CD4-positive, alpha-beta memory T cell (primary cell): Measurements from ENCODE around the gene CACNA2D4. TPM values are rescaled to one million over a fixed set of nuclear protein-coding genes. Genes with fewer than 3 reads are reported as not detected.

Source experiments
- CTCF ChIA-PET: fragments of 350-600 bp; sonication (Branson Sonifier 250); formaldehyde crosslinking; loops from one replicate; lab custom pipeline; 2021; ENCODE audit warnings: inconsistent platforms; ENCODE audit not compliant: partially characterized antibody; lab: Charles Lee
- POLR2A ChIA-PET: fragments of 350-600 bp; sonication (Branson Sonifier 250); formaldehyde crosslinking; loops from one replicate; lab custom pipeline; 2021; ENCODE audit not compliant: partially characterized antibody; lab: Charles Lee
- DNase-seq, 5 donors: peaks; one replicate each; pipeline versions ENCODE4 v3.0.0 to v3.0.0-alpha.2; 2020 to 2022; ENCODE audit warnings: mixed read lengths in 1 of 5
- H3K27ac ChIP-seq: one replicate; pipeline ENCODE4 v1.7.0; 2013; ENCODE audit warnings: low read depth, low read length
- H3K27me3 ChIP-seq: 2 replicates; pipeline ENCODE4 v1.7.0; 2013; ENCODE audit warnings: mild to moderate bottlenecking, low read length, moderate library complexity; ENCODE audit not compliant: insufficient read depth
- H3K36me3 ChIP-seq: 2 replicates; pipeline ENCODE4 v1.7.0; 2013; ENCODE audit warnings: mild to moderate bottlenecking, low read length, moderate library complexity; ENCODE audit not compliant: insufficient read depth
- H3K4me1 ChIP-seq: 2 replicates; pipeline ENCODE4 v1.7.0; 2013; ENCODE audit warnings: mild to moderate bottlenecking, low read length, moderate library complexity; ENCODE audit not compliant: insufficient read depth
- H3K4me3 ChIP-seq, 2 donors: one replicate each; pipeline ENCODE4 v1.7.0; 2013; ENCODE audit warnings: low read length in 2 of 2, mild to moderate bottlenecking in 1 of 2
- H3K9me3 ChIP-seq, 2 donors: one replicate each; pipeline ENCODE4 v1.7.0; 2013; ENCODE audit warnings: low read length in 2 of 2, control low read depth in 1 of 2; ENCODE audit not compliant: control insufficient read depth in 1 of 2
- H3K27ac Mint-ChIP-seq, 7 donors: one replicate each; pipeline ENCODE4 v1.8.0; 2020 to 2021; ENCODE audit warnings: mixed read lengths in 7 of 7, mild to moderate bottlenecking in 6 of 7, inconsistent platforms in 3 of 7, moderate library complexity in 3 of 7
- H3K27me3 Mint-ChIP-seq, 2 donors: one replicate each; pipeline ENCODE4 v1.8.0; 2020 to 2021; ENCODE audit warnings: mixed read lengths in 2 of 2
- H3K36me3 Mint-ChIP-seq, 2 donors: one replicate each; pipeline ENCODE4 v1.8.0; 2020 to 2021; ENCODE audit warnings: mixed read lengths in 2 of 2, inconsistent platforms in 1 of 2, mild to moderate bottlenecking in 1 of 2
- H3K4me1 Mint-ChIP-seq, 4 donors: one replicate each; pipeline ENCODE4 v1.8.0; 2020 to 2021; ENCODE audit warnings: mixed read lengths in 4 of 4, mild to moderate bottlenecking in 1 of 4
- H3K4me3 Mint-ChIP-seq, 8 donors: one replicate each; pipeline ENCODE4 v1.8.0; 2020 to 2021; ENCODE audit warnings: mixed read lengths in 8 of 8, mild to moderate bottlenecking in 7 of 8, moderate library complexity in 6 of 8, inconsistent platforms in 3 of 8
- H3K9me3 Mint-ChIP-seq, 8 donors: one replicate each; pipeline ENCODE4 v1.8.0; 2020 to 2021; ENCODE audit warnings: mixed read lengths in 8 of 8, mild to moderate bottlenecking in 5 of 8, inconsistent platforms in 3 of 8, moderate library complexity in 1 of 8
- intact Hi-C: fragments of 100-400 bp; cut with micrococcal nuclease; formaldehyde crosslinking; loops from one replicate; pipeline ENCODE4 v1.15.1; 2023
- polyA plus RNA-seq, 2 donors: library from polyadenylated mRNA; unstranded; fragments of 300-500 nt; fragmentation: Illumina TruSeq; gene quantifications; one replicate each; pipeline ENCODE4 v1.2.3, GENCODE V29; 2021
- total RNA-seq, 2 experiments: library from RNA; stranded (reverse); gene quantifications; one replicate each; pipeline ENCODE4 v1.2.3, GENCODE V29; 2021

The CACNA2D4 gene
- total and polyA plus RNA-seq, 4 experiments from 2014 or later: 12.4 to 19.2 (median 14.6) TPM

DNA sequence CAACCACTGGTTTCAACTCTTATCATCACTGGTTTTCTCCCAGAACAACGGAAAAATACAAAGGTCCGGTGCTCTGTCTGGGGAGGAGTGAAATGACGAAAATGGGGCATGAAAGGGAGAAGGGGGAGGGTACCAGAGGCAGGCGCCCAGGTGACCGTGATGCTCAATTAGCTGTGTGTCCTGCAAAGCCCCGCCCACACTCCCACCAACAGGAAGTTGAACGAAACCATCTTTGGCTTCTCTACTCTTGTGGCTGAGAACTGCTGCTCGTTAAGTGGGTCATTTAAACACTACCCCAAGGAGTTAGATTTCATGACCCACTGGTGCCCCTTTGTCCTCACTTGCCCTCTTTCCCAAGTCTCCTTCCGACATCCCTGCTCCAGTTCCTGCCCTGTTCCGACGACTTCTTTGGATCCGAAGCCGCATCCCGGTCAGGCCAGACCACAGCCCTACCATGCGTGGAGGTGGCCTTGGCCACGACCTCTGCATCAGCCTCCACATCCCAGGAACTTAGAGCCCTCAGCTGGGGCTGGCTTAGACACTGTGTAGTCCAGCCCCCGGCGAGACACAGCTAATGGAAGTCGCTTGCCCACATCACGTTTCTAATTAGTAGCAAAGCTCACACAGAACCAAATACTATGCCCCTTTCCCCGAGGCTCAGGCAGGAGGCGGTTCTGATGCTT lies 109.5 kb downstream of the CACNA2D4 start:
- intact Hi-C loops: no loop called here
- peak overlapping the region in 4 of 8 donors; percentile 6 to 68 (median 41) for H3K4me3 Mint-ChIP-seq

DNA sequence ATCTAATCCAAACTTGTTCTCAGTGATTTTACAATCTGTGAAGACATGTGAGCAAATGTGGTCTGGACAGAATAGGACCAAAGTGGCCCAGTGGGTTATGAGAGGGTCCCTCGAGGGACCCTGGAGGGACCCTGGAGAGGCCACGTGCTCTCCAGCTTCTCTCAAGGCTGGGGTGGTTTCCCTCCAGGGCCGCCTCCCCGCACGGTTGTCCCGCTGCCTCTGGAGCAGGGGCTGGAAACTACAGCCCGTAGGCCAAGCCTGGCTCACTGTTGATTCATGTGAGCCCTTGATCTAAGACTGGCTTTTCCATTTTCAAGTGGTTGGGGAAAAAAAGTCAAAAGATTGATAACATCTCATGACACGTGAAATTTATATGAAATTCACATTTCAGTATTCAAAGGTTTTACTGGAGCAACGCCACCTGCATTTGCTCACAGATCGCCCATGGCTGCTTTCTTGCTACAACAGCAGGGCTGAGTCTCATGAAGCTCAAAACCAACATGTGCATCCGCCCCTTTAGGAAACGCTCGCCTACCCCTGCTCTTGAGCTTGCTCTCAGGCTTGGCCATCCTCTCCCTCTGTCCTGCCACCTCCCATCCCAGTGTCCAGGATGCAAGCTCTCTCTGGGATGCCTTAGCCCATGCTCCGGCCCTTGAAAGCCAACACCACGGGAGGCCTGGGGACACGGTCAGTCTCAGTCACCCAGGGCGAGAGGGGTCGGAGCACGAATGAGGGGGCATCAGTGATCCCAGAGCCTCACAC lies 110.2 kb downstream of the CACNA2D4 start:
- no peaks in the 10 kb centered on the region for H3K27me3 Mint-ChIP-seq
- Histone ChIP-seq H3K27me3 (no peaks in the 10 kb centered on the region), H3K36me3 (no peaks in the 10 kb centered on the region), H3K9me3 (no peaks in the 10 kb centered on the region), H3K4me1 (peaks cover 37% of the 10 kb centered on the region), H3K27ac (no peak overlapping the region), H3K4me3 (no peak overlapping the region)
- POLR2A ChIA-PET: interaction anchor here (0.9 to 2.3 kb wide), 2 partner anchors 10 to 107 kb away, joined by 3 to 9 read pairs; no protein-coding TSS in a partner anchor
- H3K4me3 Mint-ChIP-seq: peak overlapping the region in 3 of 8 donors; percentile 7 to 68 (median 28)
- CTCF ChIA-PET: interaction anchor here (0.5 to 1.0 kb wide), 2 partner anchors 131 to 179 kb away, joined by 3 to 5 read pairs; no protein-coding TSS in a partner anchor
- H3K9me3 Mint-ChIP-seq: peaks cover 0 to 2% (median 0%) of the 10 kb centered on the region in 8 donors
- peak overlapping the region in 3 of 7 donors; percentile 32 to 76 (median 64) for H3K27ac Mint-ChIP-seq
- intact Hi-C loops: no loop called here
- H3K4me1 Mint-ChIP-seq: peaks cover 5 to 44% (median 20%) of the 10 kb centered on the region in 4 donors
- H3K36me3 Mint-ChIP-seq: no peaks in the 10 kb centered on the region
- DNase-seq: no peak

More for the DNA sequence above, 109.5 kb downstream of the CACNA2D4 start:
- Mint-ChIP-seq H3K9me3 (peaks cover 0 to 2% (median 0%) of the 10 kb centered on the region in 8 donors), H3K36me3 (no peaks in the 10 kb centered on the region), H3K27ac (peak overlapping the region in 5 of 7 donors; percentile 32 to 76 (median 61)), H3K4me1 (peaks cover 5 to 44% (median 20%) of the 10 kb centered on the region in 4 donors), H3K27me3 (no peaks in the 10 kb centered on the region)
- Histone ChIP-seq H3K36me3 (no peaks in the 10 kb centered on the region), H3K27me3 (no peaks in the 10 kb centered on the region), H3K9me3 (no peaks in the 10 kb centered on the region), H3K4me3 (no peak overlapping the region), H3K27ac (no peak overlapping the region), H3K4me1 (peaks cover 37% of the 10 kb centered on the region)
- ChIA-PET CTCF (interaction anchor here (0.5 to 1.0 kb wide), 2 partner anchors 131 to 179 kb away, joined by 3 to 5 read pairs; no protein-coding TSS in a partner anchor), POLR2A (interaction anchor here (0.9 to 2.3 kb wide), 2 partner anchors 11 to 106 kb away, joined by 3 to 9 read pairs; no protein-coding TSS in a partner anchor)
- no peak for DNase-seq

DNA sequence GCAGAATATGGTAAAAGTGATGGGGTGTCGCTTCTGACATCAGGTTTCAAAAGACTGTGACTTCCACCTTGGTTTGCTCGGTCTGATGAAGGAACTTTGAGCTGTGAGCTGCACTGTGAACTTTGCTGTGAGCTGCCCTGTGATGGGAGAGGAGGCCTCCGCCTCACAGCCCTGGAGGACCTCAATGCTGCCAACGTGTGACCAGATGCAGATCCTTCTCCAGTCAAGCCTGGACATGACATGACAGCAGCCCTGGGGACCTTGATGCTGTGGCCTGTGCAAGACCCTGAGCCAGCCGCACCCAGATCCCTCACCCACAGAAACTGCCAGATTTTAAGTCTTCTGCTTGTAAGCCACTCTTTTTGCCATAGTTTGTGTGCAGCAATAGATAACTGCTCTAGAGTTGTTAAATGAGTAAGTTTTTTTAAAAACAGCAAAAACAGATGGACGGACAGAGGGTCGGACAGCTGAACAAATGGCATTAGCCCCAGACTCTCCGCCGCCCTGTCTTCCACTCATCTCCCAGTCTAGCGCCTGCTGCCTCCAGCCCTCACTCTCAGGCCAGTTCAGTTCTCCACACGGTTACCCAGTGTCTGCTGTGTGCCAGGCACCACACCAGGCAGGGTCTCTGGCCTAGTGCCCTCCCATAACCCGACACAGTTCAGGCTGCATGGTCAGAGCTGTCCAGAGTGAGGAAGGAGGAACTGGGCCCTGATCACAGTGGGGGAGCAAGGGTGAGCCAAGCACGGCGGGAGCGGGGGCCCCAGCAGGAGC lies 111.2 kb downstream of the CACNA2D4 start:
- Mint-ChIP-seq H3K4me1 (peaks cover 5 to 35% (median 20%) of the 10 kb centered on the region in 4 donors), H3K27ac (peak overlapping the region in 3 of 7 donors; percentile 27 to 75 (median 29))
- CTCF ChIA-PET: interaction anchor here (1.6 to 2.6 kb wide), 2 partner anchors 133 to 227 kb away, joined by 3 to 14 read pairs; no protein-coding TSS in a partner anchor

DNA sequence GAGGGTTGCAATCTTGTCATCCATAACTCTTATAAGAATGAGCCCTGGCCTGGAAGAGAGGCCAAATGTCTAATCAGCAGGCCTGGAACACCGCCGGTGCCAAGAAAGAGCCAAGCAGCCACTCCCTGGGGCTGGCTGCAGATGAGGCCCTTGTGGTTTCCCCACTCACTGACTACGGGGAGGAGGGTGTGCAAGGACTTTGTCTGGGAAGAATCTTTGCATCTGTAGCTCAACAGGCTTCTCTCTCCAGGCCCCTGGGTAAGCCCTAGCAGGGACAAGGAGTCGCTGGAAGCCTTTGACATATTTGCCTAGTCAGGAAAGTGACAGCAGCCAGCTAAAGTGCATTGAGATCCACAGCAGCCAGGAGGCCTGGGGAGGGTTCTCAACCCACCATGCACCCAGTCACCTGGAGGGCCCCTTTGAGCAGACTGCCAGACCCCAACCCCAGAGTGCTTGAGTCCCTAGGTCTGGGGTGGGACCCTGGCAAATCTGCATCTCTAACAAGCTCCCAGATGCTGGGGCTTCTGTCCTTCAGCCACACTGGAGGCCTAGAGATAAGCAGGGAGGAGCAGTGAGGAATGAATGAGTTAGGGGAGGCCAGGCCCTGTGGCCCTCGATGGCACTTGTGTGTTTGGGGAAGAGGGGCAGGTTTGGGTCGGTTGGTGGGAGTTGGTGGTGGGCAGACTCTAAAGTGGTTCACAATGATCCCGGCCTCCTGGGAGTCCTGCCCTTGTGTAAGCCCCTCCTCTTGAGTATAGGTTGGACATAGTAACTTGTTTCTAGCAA lies 112.0 kb downstream of the CACNA2D4 start:
- POLR2A ChIA-PET: no interaction called here

More for the DNA sequence above, 111.2 kb downstream of the CACNA2D4 start:
- H3K9me3 Mint-ChIP-seq: peaks cover 0 to 2% (median 0%) of the 10 kb centered on the region in 8 donors
- Histone ChIP-seq H3K27me3 (no peaks in the 10 kb centered on the region), H3K36me3 (no peaks in the 10 kb centered on the region), H3K4me1 (peaks cover 36% of the 10 kb centered on the region), H3K4me3 (no peak overlapping the region), H3K9me3 (no peaks in the 10 kb centered on the region), H3K27ac (no peak overlapping the region)
- intact Hi-C loops: no loop called here
- H3K36me3 Mint-ChIP-seq: no peaks in the 10 kb centered on the region
- peak overlapping the region in 1 of 8 donors; percentile 21 for H3K4me3 Mint-ChIP-seq
- no peaks in the 10 kb centered on the region for H3K27me3 Mint-ChIP-seq
- POLR2A ChIA-PET: interaction anchor here (2.3 kb wide), 1 partner anchor 9 kb away, joined by 9 read pairs; no protein-coding TSS in a partner anchor
- DNase-seq: no peak

DNA sequence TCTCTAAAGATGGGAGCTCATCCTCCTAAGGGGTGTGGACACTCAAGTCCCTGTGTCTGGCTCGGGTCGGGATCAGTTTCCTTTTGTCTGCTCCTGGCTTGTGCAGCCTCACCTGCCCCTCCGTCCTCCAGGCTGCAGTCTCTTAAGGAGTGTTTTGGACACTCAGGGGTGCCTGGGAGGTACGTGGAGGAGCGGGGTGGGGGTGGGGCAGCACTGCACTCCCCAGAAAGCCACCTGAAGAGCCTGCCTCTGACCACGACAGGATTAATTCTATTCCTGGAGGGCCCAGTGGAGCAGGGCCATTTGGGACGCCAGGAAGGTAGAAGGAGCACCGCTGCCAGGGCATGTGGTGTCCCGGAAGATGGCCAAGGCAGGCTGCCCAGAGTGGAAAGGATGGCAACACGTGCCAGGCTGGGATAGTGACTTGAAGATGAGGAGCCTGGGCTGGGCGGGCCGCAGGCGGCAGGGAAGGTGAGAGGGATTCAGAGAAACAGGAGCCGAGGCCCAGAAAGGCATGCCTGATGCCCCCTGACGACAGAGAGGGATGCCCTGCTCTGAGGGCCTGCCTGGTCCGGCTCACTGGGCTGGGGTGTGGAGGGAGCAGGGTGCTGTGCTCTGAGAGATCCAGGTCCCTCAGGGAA lies 112.9 kb downstream of the CACNA2D4 start:
- H3K27me3 ChIP-seq: no peaks in the 10 kb centered on the region
- DNase-seq: no peak
- H3K9me3 ChIP-seq: no peaks in the 10 kb centered on the region
- ChIA-PET CTCF (interaction anchor here (1.1 to 2.6 kb wide), 2 partner anchors 14 to 134 kb away, joined by 3 to 14 read pairs; no protein-coding TSS in a partner anchor), POLR2A (interaction anchor here (1.5 kb wide), 1 partner anchor 9 kb away, joined by 3 read pairs; no protein-coding TSS in a partner anchor)
- no peaks in the 10 kb centered on the region for H3K36me3 Mint-ChIP-seq
- peaks cover 3 to 23% (median 15%) of the 10 kb centered on the region in 4 donors for H3K4me1 Mint-ChIP-seq
- H3K4me3 ChIP-seq: no peak overlapping the region
- no peaks in the 10 kb centered on the region for H3K36me3 ChIP-seq
- H3K4me3 Mint-ChIP-seq: no peak overlapping the region
- peaks cover 23% of the 10 kb centered on the region for H3K4me1 ChIP-seq
- peaks cover 0 to under 1% (median 0%) of the 10 kb centered on the region in 8 donors for H3K9me3 Mint-ChIP-seq
- no peak overlapping the region for H3K27ac ChIP-seq
- intact Hi-C loops: no loop called here
- peak overlapping the region in 4 of 7 donors; percentile 36 to 69 (median 53) for H3K27ac Mint-ChIP-seq
- no peaks in the 10 kb centered on the region for H3K27me3 Mint-ChIP-seq

More for the DNA sequence above, 112.0 kb downstream of the CACNA2D4 start:
- H3K4me3 ChIP-seq: no peak overlapping the region
- H3K36me3 ChIP-seq: no peaks in the 10 kb centered on the region
- H3K27ac Mint-ChIP-seq: peak overlapping the region in 3 of 7 donors; percentile 27 to 75 (median 29)
- CTCF ChIA-PET: interaction anchor here (1.1 to 2.6 kb wide), 3 partner anchors 15 to 228 kb away, joined by 3 to 14 read pairs (median 3); no protein-coding TSS in a partner anchor
- peaks cover 30% of the 10 kb centered on the region for H3K4me1 ChIP-seq
- H3K9me3 Mint-ChIP-seq: peaks cover 0 to 2% (median 0%) of the 10 kb centered on the region in 8 donors
- H3K27me3 ChIP-seq: no peaks in the 10 kb centered on the region
- H3K27me3 Mint-ChIP-seq: no peaks in the 10 kb centered on the region
- H3K4me3 Mint-ChIP-seq: no peak overlapping the region
- no peak for DNase-seq
- H3K4me1 Mint-ChIP-seq: peaks cover 5 to 28% (median 19%) of the 10 kb centered on the region in 4 donors
- intact Hi-C loops: no loop called here
- no peaks in the 10 kb centered on the region for H3K9me3 ChIP-seq
- H3K27ac ChIP-seq: no peak overlapping the region
- H3K36me3 Mint-ChIP-seq: no peaks in the 10 kb centered on the region
